ENCODE data around the gene CDH10.

CDH10 gene

DNA sequence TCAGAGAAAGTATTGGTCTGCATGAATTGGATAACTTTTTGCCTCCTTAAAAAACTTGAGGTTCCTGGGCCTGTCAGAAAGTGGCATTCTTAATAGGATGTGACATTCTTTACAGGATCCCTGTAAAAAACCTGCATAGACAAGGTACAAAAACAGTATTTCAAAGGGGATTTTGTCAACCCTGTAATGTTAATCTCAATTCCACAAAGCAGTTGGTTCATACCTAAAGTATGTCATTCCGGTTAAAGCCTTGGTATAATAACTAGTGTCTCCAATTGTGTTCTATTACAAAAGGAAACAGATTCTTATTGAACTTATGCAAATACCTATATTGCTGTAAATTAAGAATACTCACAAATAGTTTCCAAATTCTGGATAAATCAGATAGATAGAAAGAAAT lies 169.7 kb downstream of the CDH10 start:
- DNase-seq, result no peak

DNA sequence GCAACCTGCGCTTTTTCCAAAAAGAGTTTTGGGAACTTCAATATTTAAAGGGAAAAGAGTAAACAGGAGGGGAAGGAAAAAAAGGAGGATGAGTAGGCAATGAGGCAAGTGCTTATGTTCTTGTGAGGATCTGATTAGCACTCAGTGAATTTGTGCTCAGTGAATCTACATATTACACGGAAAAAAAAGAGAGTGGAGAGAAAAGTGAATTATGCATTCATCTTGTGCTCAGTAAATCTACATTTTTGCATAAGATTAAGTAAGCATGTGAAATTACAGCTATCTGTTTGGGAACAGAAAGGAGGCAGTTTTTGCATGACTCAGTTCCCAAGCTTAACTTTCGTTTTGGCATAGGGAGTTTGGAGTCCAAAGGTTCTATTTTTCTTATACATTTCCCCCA lies 170.1 kb downstream of the CDH10 start:
- no peak for DNase-seq

DNA sequence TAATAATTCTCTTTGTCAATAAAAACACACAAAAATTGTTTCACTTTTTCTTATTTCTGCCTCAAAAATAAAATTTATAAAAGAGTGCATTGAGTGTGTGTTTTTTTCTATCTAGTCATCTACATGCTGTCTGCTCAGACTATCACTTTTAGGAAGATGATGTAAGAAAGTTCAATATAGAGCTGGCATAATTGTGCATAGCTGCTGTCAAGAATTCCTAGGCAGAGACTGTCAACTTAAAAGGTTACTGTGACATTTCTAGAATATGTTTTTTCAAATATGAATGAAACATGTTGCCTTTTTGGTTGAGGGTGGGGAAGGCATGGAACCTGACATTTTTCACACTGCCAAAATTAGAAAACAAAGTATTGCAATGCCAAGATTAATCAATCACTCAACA lies 172.3 kb downstream of the CDH10 start:
- DNase-seq, result no peak

DNA sequence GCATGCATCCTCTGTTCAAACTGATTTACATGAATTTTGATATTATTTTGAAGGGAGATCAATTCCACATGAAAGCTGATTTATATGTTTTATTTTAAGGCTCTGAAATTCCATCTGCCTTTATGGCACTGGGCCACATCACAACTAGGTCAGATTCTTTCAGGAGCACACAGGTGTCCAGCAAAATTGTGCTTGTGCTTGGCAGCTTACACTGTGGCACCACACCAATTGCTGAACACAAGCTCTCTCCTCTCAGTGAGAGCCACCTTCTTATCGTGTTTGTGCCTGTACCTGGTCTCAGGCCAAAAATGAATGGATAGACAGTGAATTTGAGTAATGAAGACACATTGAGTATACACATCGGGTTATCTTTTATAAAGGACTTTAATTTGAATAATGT lies 200.4 kb downstream of the CDH10 start:
- peak; percentile 9 for DNase-seq

DNA sequence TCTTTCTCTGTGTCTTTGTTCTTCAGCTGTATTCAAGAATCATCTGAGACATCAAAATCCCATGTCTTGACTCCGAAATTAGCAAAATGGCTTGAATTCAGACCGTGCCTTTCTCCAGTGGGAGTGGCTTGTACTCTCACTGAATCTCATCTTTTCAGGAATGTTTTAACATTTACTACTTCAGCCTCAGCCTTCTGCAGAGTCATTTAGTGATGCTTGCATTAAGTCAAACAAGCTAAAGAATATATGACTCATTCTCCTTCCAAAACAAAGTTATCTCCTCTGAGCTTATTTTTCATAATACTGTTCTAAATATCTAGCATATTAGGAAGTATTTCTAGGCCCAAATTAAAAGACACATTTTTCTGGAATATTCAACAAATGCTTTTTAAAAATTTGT lies 205.3 kb downstream of the CDH10 start:
- DNase-seq, result no peak
